ENCODE results near the gene TMEM14A. TPM values are rescaled to one million over a fixed set of nuclear protein-coding genes. Genes with fewer than 3 reads are reported as not detected.

The TMEM14A gene
- total RNA-seq, 1 donor from 2014 or later = 6.6 TPM

- no peak for TF ChIP-seq CTCF (IDR thresholded peaks at IDR 0.05)
- H3K9me3 Mint-ChIP-seq = no peaks in the 10 kb centered on the region
- intact Hi-C loops (cut with micrococcal nuclease) = loop anchor here (10.0 kb wide), 2 partner anchors 811 to 1129 kb away; partner anchors contain the start of gene LRRC1
- DNase-seq = no peak
- no peaks in the 10 kb centered on the region for H3K27me3 Mint-ChIP-seq
- ATAC-seq (ENCODE audit: low read depth) = no peak
- POLR2A ChIA-PET = no interaction called here
- no peak overlapping the region for H3K4me3 Mint-ChIP-seq
- peaks cover 24% of the 10 kb centered on the region for H3K4me1 Mint-ChIP-seq
- H3K27ac Mint-ChIP-seq = no peak overlapping the region
- CTCF ChIA-PET = interaction anchor here (1.0 kb wide), 2 partner anchors 14 to 249 kb away, joined by 3 read pairs; no protein-coding TSS in a partner anchor
- H3K36me3 Mint-ChIP-seq (ENCODE audit: low read depth) = no peaks in the 10 kb centered on the region
Measured at GRCh38 chr6:52666071-52666470, 4.8 kb upstream of the TMEM14A start.

- ChIA-PET CTCF (interaction anchor here (1.0 kb wide), 2 partner anchors 14 to 250 kb away, joined by 3 read pairs; no protein-coding TSS in a partner anchor), POLR2A (interaction anchor here (0.6 kb wide), 1 partner anchor 303 kb away, joined by 3 read pairs; no protein-coding TSS in a partner anchor)
- Mint-ChIP-seq H3K27ac (no peak overlapping the region), H3K4me3 (no peak overlapping the region), H3K9me3 (no peaks in the 10 kb centered on the region), H3K36me3 (ENCODE audit: low read depth) (no peaks in the 10 kb centered on the region), H3K27me3 (no peaks in the 10 kb centered on the region), H3K4me1 (peaks cover 29% of the 10 kb centered on the region)
- no peak for TF ChIP-seq CTCF (IDR thresholded peaks at IDR 0.05)
- ATAC-seq (ENCODE audit: low read depth) (no peak), DNase-seq (no peak)
- intact Hi-C loops (cut with micrococcal nuclease) = loop anchor here (10.0 kb wide), 2 partner anchors 812 to 1128 kb away; partner anchors contain the start of gene LRRC1
Measured at GRCh38 chr6:52666523-52666922, 4.4 kb upstream of the TMEM14A start.

GRCh38 chr6:52667572-52667971, 3.3 kb upstream of the TMEM14A start:
- H3K27ac Mint-ChIP-seq = no peak overlapping the region
- no peaks in the 10 kb centered on the region for H3K9me3 Mint-ChIP-seq
- H3K36me3 Mint-ChIP-seq (ENCODE audit: low read depth) = no peaks in the 10 kb centered on the region
- ATAC-seq (ENCODE audit: low read depth) = no peak
- H3K27me3 Mint-ChIP-seq = no peaks in the 10 kb centered on the region
- intact Hi-C loops (cut with micrococcal nuclease) = loop anchor here (10.0 kb wide), 2 partner anchors 813 to 1127 kb away; partner anchors contain the start of gene LRRC1
- H3K4me3 Mint-ChIP-seq = no peak overlapping the region
- ChIA-PET POLR2A (interaction anchor here (0.6 to 1.1 kb wide), 2 partner anchors 113 to 170 kb away, joined by 3 to 5 read pairs; no protein-coding TSS in a partner anchor), CTCF (interaction anchor here (1.1 kb wide), 1 partner anchor 260 kb away, joined by 5 read pairs; no protein-coding TSS in a partner anchor)
- no peak for TF ChIP-seq CTCF (IDR thresholded peaks at IDR 0.05)
- H3K4me1 Mint-ChIP-seq = peaks cover 38% of the 10 kb centered on the region
- no peak for DNase-seq

GRCh38 chr6:52671676-52672075, 763 bp downstream of the TMEM14A start:
- ATAC-seq (ENCODE audit: low read depth) = no peak
- no peaks in the 10 kb centered on the region for H3K9me3 Mint-ChIP-seq
- intact Hi-C loops (cut with micrococcal nuclease) = loop anchor here (2.0 to 5.0 kb wide), 3 partner anchors 19 to 976 kb away; partner anchors contain the start of gene GSTA4
- H3K36me3 Mint-ChIP-seq (ENCODE audit: low read depth) = peaks cover 11% of the 10 kb centered on the region
- TF ChIP-seq CTCF (IDR thresholded peaks at IDR 0.05) = no peak
- no peaks in the 10 kb centered on the region for H3K27me3 Mint-ChIP-seq
- ChIA-PET CTCF (no interaction called here), POLR2A (interaction anchor here (0.7 kb wide), 1 partner anchor 23 kb away, joined by 3 read pairs; no protein-coding TSS in a partner anchor)
- H3K4me3 Mint-ChIP-seq = peak overlapping the region; percentile 86
- no peak for DNase-seq
- H3K4me1 Mint-ChIP-seq = peaks cover 37% of the 10 kb centered on the region
- no peak overlapping the region for H3K27ac Mint-ChIP-seq

GRCh38 chr6:52672412-52673025, 1.6 kb downstream of the TMEM14A start:
- ATAC-seq (ENCODE audit: low read depth) = no peak
- ChIA-PET CTCF (interaction anchor here (2.3 kb wide), 1 partner anchor 10 kb away, joined by 8 read pairs; no protein-coding TSS in a partner anchor), POLR2A (no interaction called here)
- Mint-ChIP-seq H3K4me1 (peaks cover 30% of the 10 kb centered on the region), H3K9me3 (no peaks in the 10 kb centered on the region), H3K27me3 (no peaks in the 10 kb centered on the region), H3K27ac (no peak overlapping the region), H3K36me3 (ENCODE audit: low read depth) (peaks cover 18% of the 10 kb centered on the region), H3K4me3 (peak overlapping the region; percentile 16)
- no peak for DNase-seq
- no peak for TF ChIP-seq CTCF (IDR thresholded peaks at IDR 0.05)
- intact Hi-C loops (cut with micrococcal nuclease) = loop anchor here (5.0 kb wide), 1 partner anchor 975 kb away; no protein-coding TSS in a partner anchor
